Measurements from ENCODE around the gene LRP4.

LRP4 gene

DNA sequence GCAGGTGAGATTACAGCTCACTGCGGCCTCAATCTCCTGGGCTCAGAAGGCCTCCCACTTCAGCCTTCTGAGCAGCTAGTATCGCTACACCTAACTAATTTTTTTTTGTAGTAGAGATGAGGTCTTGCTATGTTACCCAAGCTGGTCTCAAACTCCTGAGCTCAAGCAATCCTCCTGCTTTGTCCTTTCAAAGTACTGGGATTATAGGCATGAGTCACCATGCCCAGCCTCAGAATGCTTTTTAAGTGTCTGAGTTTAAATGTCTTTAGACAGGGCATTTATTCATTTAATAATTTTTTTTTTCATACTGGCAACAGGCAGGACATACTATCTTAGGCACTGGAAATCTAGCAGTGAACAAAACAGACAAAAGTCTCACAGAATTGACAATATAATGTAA is 27.7 kb downstream of the LRP4 start:
- no peak for DNase-seq

DNA sequence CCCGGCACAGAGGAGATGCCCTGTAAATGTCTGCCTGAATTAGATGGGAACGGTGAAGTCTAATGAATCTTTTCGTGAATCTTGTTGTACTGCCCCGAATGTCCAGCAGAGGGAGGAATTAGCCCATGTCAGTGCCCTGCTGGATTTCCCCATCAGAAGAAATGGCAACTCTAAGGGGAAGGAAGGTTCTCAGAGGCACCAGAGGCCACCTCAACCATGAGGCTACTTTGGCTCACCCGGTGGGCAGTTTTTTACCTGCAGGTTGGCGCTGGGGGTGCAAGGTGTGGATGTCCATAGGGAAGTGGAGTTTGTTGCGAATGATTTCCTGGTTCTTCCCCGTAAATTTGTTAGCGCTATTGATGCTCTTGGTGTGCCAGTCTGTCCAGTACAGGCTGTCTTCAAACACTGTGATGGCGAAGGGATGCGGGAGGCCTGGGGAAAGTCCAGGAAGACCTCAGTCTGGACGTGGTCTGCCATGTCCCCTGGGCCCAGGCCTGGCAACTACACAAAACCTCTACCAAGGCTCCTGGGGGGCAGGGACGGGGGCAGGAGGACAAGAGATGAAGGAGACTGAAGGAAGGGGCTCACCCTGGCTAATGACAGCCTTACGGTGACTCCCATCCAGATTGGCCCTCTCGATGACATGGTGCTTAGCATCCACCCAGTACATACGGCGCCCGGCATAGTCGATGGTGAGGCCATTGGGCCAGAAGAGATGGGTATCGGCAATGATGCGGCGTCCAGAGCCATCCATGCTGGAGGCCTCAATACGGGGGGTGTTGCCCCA is 28.5 kb downstream of the LRP4 start:
- peak; percentile 87 for DNase-seq

DNA sequence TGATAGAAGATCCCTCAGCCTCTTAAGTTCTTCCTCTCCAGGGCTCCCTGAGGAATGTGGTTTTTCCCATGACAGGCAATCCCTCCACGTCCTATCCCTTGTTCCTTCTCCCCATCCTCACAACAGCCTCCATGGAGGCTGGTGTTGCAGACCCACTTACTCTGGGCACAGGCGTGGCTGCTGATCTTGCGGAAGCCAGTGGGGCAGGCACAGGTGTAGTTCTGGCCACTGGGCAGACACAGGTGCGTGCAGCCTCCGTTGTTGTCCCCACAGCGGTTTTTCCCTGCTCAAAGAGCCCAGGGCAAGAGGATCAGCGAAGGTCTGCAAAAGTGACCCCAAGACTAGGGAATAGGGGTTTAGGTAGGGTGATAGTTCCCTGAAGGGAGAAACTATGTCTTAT is 29.1 kb downstream of the LRP4 start:
- no peak for DNase-seq

DNA sequence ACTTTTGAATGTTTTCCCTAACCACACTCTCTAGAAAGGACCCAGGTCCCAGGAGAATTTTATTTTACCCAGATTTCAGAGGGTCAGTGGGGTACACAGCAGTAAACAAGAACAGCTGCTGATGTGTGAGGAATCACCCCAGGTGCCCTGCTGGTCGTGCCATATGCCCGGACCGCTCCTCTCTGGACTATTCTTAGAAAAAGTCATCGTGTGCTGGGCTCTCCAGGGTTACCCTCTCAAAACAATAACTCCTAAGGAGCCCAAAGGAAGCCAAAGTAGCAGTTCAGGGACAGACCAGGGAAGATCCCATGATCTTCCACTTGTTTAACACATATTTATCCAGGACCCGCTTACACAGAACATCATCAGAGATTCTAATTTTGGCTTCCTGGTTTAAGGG is 29.7 kb downstream of the LRP4 start:
- no peak for DNase-seq

DNA sequence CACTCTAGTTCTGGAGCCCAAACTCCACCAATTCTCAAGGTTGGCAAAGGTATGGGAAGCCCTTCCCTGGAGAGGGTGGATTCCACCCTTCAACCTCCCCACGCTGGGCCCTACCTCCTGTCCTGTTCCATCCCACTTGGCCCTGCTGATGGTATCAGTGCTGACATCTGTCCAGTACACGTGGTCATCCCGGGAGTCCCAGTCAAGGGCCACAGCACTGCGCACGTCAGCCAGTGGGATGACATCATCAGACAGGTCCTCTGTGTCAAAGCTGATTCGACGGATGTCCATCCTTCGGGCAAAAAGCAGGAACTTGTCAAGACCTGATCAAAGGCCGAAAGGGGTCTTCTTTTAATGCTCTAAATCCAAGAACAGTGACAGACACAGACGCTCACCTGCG is 32.1 kb downstream of the LRP4 start:
- DNase-seq: no peak

DNA sequence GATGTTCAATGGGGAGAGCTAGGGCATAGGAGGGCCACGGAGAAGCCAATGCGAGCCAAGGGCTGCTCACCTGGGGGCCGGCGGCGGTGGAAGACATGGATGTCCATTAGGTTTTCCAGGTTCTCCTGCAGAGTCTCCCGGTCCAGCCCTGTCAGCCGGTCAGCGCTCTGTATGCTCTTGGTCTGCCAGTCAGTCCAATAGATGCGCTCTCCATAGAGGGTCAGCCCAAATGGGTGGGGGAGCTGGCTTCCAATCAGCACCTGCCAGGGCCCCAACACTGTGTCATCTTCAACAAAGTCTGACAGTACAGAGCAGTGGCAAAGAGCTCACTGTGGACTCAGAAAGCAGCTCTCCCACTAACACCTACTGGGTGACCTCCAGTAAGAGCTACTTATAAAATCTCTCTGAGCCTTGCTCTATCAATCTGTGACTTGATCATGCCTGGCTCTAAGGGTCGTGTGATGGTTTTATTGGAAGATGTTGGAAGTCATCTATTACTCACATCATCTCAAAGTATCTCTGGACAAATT is 39.2 kb downstream of the LRP4 start:
- no peak for DNase-seq

DNA sequence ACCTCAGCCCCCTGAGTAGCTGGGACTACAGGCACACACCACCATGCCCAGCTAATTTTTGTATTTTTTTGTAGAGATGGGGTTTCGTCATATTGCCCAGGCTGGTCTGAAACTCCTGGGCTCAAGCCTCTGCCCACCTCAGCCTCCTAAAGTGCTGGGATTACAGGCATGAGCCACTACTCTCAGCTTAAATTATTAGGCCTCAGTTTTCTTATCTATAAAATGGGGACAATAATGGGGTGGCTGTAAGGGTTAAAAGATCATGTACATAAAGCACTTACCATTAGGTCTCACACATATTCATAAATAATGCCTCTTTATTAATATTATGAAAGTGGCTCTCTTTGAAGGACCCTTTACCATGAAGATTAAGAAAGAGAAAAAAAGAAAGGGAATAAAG is 40.8 kb downstream of the LRP4 start:
- no peak for DNase-seq

DNA sequence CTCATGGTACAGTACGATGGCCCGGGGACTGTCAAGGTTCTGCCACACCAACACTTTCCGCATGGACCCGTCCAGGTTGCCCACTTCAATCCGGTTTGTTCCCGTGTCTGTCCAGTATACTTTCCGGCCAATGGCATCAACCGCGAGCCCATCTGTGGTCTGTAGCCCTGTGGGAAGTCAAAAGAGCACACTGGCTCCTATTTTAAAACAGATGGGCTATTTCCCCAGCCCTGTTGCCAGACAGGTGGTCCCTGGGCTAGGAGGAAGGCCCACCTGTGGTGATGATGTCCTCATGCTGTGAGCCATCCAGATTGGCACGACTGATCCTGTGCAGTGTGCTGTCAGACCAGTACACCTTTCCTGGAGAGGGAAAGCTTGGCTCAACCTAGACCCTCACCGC is 41.9 kb downstream of the LRP4 start:
- no peak for DNase-seq

DNA sequence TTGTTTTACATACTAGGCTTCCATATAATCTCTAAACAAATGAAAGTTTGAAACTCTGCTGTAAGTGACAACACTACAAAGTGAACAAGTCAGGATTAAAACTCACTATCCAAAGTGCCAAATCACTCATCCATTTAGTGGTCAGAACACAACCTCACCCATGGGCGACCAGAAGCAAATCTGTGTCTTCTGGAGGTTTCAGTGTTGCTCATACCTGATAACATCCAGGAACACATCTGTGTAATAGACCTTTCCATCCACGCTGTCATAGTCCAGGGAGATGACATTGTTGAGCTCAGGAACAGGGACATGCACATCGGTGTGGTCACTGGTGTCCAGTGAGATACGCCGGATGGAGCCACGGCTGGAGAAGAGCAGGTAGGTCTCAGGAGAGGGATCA is 43.8 kb downstream of the LRP4 start:
- no peak for DNase-seq

DNA sequence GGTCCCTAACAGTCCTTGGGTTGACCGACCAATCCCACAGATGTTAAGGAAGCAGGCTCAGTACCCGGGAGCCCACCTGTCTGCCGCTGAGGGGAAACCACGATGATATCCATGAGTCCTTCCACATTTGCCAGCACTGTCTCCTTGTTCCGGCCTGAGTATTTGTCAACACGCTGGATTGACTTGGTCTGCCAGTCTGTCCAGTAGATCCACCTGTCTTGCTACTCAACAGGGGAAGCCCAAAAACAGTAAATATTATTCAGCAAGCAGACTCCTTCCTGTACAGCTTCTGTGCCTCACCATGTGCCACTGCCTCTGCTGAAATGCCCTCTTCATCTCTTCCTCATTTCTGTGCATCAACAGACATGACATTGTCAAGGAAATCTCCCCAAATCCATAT is 49.4 kb downstream of the LRP4 start:
- DNase-seq: no peak

DNA sequence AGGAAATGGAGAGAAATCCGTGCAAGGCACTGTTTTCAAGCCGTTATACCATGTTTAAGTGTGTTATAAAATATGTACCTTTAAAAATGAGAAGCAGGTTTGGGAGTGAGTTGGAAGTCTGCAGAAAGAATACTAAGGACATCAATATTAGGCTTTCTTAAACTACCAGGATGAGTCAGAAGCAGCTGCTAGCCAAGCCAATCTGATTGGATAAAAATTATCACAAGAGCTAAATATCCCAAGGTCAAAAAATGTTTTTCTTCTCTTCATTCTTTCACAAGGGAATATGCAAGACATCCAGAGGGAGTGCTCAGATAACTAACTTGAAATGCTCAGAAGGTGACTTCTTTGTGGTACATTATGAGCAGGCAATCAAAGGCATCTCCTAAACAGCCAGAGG is 53.0 kb downstream of the LRP4 start:
- no peak for DNase-seq

DNA sequence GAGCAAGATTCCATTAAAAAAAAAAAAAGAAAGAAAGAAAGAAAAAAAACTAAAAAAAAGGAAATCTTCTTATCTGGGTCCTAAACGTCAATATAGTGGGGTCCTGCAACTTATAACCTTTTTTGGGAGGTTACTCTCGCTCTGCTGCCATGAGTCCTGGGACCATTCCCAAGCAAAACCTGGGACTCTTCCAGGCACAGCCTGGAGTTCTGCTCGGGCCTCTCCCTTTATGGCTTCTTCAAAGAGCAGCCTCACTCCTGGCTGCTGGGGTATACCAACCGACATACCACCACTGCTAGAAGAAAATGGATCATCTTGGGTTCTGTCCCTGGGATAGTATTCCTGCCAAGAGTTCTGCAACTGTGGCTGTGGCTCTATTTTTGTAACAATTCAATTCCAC is 58.1 kb downstream of the LRP4 start:
- DNase-seq: no peak

DNA sequence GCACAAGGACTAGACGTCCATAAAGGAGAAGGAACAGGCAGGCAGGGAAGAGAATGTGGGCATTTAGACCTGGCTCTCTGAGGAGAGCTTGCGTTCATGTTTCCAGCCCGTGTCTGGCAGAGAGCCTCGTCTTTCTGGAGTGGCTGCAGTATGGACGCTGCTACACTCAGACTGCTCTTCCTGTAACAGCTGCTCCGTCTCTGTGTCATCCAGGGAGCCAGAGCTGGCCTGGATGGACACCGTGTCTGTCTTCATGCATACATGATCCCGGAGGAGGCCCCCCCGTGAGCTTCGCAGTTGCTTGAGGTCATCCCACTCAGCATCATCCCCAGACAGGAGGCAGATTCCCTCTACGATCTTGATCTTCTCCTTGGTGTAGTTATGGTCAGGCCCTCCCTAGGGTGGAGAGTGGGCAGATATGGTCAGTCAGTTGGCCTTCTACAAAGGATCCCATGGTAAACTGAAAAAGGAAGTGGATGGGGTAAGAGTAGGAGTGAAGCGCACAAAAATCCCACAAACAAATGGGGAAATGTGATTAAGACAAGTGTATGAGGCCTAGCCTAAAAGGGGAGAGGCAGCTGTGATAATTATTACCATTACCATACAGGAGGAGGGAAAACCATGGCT is 59.3 kb downstream of the LRP4 start:
- no peak for DNase-seq

DNA sequence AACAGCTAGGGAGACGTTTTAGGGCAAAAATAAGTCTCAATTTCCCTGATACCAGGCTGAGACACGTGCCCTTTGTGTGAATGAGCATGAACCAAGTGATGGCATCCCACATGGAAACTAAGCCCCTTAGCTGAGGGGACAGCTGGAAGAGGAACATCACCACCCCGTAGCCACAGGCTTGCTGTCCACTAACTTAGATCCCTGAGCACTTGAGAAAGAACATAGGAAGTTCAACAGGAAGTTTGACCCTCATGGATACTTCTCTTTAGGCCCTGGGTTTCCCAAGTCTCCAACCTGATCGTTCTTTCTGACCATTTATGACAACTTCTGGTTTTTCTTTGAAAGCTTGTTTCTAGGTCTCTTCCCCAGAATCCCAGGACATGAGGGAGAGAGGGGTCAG is 60.7 kb downstream of the LRP4 start:
- DNase-seq: no peak

DNA sequence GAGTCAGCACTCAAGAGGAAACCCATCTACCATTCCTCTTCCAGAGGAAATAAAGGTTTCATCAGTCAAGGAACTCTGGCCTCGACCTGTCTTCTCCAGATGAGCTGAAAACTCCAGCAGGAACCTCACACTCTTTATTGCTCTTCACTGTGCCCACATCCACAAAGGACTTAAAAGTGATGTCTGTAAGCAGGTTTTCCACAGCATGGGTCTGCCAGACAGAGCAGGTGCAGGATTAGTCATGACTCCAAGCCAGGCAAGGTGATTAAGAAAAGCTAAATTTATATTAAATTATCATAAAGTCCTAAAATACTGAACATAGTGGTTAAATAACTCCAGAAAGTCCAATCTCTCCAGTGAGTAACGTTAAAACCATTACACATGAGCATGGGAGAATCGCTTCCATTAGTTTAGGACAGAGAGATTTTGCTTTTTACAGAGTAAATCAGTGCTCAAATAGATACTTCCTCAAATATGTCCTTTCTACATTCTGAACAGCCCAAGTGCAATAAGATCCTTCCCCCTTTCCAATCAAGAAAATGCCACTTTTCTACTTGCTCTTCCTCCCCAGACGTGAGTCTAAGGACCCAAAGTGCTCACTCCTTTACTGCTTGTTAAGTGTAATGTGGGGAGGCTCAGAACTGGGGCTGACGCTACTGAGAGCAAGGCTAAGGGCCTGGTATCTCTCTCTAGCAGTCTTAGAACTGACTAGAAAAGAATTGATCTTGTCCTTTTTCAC is 61.6 kb downstream of the LRP4 start:
- no peak for DNase-seq

DNA sequence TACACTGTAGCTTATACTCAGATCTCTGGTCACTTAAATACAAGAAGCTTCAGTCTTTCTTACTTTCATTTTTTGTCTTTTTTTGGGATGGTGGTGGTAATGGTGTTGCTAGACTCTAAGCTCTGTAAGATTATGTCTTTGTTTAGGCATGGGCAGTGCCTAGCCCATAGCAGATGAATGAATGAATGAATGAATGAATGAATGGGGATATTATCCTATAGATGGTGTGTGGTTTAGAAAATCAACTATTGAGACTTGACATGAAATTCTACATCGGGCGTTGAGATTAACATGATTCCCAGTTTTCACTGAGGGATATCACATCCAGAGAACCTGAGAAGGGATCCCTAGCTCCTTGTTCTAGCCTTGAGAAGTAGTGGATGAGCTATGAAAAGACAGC is 62.5 kb downstream of the LRP4 start:
- no peak for DNase-seq

DNA sequence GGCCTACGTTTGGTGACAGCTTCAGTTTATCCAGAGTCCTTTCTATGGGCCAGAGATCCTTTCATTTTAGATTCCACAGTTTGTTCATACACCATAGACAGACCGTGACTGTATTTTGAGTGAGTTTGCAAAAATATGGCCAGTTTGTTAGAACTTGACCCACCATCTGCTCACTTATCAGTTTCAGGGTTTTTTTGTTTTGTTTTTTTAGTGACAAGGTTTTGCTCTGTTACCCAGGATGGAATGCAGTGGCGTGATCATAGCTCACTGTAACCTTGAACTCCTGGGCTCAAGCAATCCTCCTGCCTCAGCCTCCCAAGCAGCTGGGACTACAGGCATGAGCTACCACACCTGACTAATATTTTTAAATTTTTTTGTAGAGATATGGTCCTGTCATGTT is 63.2 kb downstream of the LRP4 start:
- DNase-seq: no peak

DNA sequence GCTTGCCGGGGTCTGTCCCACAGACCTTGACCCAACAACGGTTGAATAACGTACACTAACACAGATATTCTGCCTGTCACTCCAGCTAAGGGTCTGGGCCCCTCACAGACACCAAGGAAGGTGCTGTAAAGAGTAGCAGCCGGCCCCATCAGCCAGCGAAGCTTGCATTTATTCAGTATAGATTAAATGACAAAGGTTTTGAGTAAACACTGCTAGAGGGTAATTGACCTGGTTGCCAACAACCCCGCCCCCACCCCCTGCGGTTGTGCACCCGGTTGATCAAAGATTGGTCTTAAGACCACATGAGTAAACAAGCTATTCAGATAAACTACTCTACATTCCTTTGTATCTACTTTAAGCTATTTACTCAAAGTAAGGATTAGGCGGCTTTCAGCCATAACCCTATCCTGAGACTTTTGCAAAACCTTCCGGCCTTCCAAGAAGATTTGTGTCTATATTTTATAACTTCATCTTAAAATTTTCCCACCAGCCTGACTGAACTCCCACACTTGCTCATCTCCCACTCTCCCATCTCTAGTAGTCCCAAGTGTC is 67.4 kb downstream of the LRP4 start:
- DNase-seq: no peak

DNA sequence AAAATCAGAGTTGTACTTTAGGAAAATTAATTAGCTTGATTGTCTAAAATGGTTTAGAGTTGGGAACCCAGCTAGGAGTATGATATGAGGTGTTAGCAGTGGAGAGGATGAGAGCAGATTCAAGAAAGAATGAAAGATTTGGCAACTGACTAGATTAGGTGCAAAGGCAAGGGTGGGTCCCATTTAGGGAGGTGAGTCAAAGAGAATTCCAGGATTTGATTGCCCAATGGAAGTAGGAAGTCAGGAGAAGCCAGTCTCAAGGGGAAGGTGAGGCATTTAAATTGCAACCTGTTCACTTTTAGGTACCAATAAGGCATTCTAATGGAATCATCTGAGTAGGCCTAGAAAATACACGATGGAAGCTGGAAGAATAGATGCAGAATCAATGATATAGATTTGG is 68.7 kb downstream of the LRP4 start:
- DNase-seq: no peak

DNA sequence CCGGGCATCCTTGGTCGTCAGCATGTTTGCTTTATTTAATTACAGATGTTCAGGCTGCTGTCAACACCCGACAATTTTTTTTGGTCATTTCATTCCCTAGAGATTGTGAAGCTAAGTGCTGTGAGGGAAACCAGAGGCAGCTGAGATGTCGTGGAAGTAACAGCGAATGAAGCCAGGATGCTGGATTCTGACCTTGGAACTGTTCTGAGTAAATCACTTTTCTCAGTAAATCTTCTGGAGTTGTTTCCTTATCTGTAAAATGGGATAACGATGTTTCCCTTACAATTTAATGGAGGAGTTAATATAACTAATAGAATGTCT is 71.9 kb downstream of the LRP4 start:
- no peak for DNase-seq

DNA sequence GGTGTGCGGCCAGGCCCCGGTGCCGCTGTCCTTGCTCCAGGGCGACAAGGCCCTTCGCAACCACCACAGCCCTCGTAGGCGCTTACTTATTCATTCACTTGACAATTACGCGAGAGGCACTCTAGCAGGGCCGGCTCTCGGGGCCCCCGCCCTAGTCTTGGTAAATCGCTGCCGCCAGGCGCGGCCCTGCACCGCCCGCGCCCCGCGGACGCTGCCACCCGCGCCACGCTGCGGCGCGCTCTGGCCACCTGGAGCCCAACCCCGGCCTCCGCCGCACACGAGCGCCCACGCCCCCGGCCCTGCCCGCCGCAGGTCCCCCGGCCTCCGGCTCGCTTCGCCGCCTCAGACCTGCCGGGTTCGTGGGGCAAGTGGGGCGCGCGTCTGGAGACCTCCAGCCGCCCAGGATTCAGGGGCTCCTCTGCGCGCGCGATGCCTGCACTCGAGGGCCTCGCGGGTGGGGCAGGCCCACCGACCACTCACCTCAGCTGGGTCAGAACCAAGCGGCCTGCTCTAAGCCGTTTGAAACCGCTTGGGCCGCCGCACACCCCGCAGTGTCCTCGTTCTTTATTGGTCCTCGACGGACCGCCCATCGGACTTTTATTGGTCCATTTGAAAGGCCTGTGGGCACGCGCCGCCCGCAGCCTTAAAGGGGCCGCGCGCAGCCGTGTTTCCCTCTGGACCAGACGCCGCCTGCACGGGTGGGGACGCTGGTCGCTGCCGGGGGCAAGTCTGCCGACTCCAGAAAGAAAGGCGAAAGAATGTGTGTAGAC is 72.4 kb downstream of the LRP4 start, which contains the start of gene CKAP5:
TSS of gene CKAP5 (minus strand) at position 541 of the 770 bp plus-strand sequence. CDS start 25,049 bp downstream, outside the sequence.
- peak; percentile 92 for DNase-seq

DNA sequence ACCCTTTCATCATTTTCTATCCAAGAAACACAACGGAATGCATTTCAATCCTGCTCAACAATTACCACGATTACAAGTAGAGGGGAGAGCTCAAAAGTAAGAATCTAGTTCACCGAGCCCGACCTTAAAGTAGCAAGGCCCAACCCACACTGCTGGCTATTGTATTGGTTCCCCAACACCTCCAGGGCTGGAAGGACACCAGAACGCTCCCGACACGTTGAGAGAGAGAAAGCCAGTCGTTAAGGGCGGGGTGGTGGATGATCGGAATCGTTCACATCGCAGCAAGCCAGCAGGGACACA is 73.0 kb downstream of the LRP4 start:
- DNase-seq: no peak

DNA sequence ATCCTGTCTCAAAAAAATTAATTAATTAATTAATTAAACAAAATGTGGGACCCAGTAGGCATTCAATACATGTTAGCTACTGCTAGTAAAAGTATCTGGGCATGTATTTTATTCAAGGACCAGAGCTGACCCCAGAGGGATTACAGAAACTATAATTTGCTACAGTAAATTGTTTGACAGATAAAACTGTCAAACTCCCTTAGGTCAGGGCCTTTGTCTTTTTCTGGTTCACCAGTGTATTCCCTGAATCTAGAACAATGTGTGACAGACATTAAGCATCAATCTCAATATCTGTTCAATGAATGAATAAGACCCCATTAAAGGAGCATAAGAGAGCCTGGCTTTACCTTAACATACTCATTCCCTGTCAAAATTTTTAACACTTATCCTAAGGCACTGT is 78.2 kb downstream of the LRP4 start:
- no peak for DNase-seq
